Mesothelial cell of epicardium (in vitro differentiated cells): Measurements from ENCODE around the gene TBX1. TPM values are rescaled to one million over a fixed set of nuclear protein-coding genes. Genes with fewer than 3 reads are reported as not detected.

ENCODE experiments used
- DNase-seq, 2 experiments: peaks; one replicate each; pipeline ENCODE4 v3.0.0; 2021; ENCODE audit warnings: low spot score in 2 of 2; ENCODE audit not compliant: unreplicated experiment in 2 of 2
- H3K27ac Mint-ChIP-seq: 2 replicates; pipeline ENCODE4 v1.8.0; 2021; ENCODE audit warnings: mixed read lengths
- H3K27me3 Mint-ChIP-seq: 2 replicates; pipeline ENCODE4 v1.8.0; 2021; ENCODE audit warnings: low read depth, mixed read lengths
- H3K36me3 Mint-ChIP-seq: 2 replicates; pipeline ENCODE4 v1.8.0; 2021; ENCODE audit warnings: mixed read lengths
- H3K4me1 Mint-ChIP-seq: 2 replicates; pipeline ENCODE4 v1.8.0; 2021; ENCODE audit warnings: mixed read lengths
- H3K4me3 Mint-ChIP-seq: 2 replicates; pipeline ENCODE4 v1.8.0; 2021; ENCODE audit warnings: mild to moderate bottlenecking, moderate library complexity, mixed read lengths
- H3K9me3 Mint-ChIP-seq: 2 replicates; pipeline ENCODE4 v1.8.0; 2021; ENCODE audit warnings: mixed read lengths
- total RNA-seq: library from RNA; stranded (reverse); gene quantifications from 3 replicates; pipeline ENCODE4 v1.2.1, GENCODE V29; 2021
- TF ChIP-seq, protein P1 (sequence below): fragments of 200-600 bp; sonication (generic); IDR thresholded peaks from one replicate; pipeline ENCODE4 v1.5.0; 2021; ENCODE audit warnings: antibody characterized with exemption; ENCODE audit not compliant: unreplicated experiment

Gene TBX1
- total RNA-seq, 1 donor from 2014 or later, result 0.45 TPM

DNA sequence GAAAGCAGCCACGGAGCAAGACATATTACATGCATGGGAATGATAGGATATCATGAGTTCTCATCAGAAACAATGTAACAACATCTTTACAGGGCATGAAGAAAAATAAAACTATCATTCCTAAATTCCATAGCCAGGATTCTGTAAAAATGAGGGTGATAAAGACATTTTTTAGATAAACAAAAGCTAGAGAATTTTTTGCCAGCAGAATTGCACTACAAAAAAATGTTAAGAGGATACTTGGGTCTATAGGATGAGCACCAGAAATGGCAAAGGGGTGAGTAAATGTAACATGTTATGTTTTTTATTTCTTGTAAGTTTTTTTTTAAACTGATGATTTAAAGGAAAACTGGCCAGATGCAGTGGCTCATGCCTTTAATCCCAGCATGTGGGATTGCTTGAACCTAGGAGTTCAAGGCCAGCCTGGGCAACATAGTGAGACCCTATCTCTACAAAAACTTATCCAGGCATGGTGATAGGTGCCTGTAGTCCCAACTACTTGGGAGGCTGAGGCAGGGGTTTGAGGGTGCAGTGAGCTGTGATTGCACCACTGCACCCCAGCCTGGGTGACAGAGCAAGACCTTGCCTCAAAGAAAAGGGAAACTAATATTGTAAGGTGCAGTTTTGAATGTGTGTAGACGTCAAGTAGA is 33.2 kb downstream of the TBX1 start:
- H3K27ac Mint-ChIP-seq, result no peak overlapping the region
- no peak overlapping the region for H3K4me3 Mint-ChIP-seq
- peaks cover 34% of the 10 kb centered on the region for H3K9me3 Mint-ChIP-seq
- peaks cover 40% of the 10 kb centered on the region for H3K36me3 Mint-ChIP-seq
- no peak for DNase-seq
- peaks cover 3% of the 10 kb centered on the region for H3K4me1 Mint-ChIP-seq
- TF ChIP-seq, protein P1, sequence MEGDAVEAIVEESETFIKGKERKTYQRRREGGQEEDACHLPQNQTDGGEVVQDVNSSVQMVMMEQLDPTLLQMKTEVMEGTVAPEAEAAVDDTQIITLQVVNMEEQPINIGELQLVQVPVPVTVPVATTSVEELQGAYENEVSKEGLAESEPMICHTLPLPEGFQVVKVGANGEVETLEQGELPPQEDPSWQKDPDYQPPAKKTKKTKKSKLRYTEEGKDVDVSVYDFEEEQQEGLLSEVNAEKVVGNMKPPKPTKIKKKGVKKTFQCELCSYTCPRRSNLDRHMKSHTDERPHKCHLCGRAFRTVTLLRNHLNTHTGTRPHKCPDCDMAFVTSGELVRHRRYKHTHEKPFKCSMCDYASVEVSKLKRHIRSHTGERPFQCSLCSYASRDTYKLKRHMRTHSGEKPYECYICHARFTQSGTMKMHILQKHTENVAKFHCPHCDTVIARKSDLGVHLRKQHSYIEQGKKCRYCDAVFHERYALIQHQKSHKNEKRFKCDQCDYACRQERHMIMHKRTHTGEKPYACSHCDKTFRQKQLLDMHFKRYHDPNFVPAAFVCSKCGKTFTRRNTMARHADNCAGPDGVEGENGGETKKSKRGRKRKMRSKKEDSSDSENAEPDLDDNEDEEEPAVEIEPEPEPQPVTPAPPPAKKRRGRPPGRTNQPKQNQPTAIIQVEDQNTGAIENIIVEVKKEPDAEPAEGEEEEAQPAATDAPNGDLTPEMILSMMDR, result no peak
- no peaks in the 10 kb centered on the region for H3K27me3 Mint-ChIP-seq

DNA sequence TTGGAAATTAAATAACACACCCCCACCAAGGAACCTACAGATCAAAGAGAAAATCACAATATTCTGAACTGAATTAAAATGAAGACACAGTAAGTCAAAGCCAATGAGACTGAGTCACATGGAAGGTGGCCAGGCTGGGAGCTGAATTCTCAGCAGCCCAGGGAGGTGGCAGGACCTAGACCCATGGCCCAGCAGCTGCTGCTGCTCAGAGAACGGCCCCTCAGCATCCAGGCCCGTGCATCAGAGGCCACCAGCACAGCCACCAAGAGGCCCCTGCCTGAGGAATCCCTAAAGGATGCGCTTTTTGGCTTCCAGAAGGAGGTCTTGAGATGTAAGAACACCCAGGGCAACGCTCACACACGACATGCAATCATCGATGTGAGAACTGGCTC is 35.0 kb downstream of the TBX1 start:
- TF ChIP-seq, protein P1, result no peak
- no peak overlapping the region for H3K27ac Mint-ChIP-seq
- H3K9me3 Mint-ChIP-seq, result peaks cover 25% of the 10 kb centered on the region
- H3K27me3 Mint-ChIP-seq, result no peaks in the 10 kb centered on the region
- peaks cover 30% of the 10 kb centered on the region for H3K36me3 Mint-ChIP-seq
- DNase-seq, result no peak
- H3K4me1 Mint-ChIP-seq, result peaks cover 7% of the 10 kb centered on the region
- no peak overlapping the region for H3K4me3 Mint-ChIP-seq

DNA sequence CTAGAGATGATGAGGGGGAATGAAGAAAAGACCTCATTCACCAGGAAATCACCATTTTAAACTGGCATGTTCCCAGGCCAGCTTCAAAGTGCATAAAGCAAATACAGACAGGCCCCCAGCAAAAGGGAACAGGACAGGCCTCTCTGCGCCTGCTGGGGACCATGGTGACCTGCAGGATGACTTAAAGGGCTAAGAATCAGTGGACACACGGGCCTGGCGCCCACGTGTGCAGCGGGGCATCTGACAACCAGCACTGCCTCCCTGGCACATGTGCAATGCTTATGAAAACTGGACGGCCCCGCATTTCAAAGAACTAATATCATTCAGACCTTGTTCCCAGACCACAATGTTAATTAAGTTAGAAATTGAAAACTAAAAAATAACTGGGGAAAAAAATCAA is 35.6 kb downstream of the TBX1 start:
- Mint-ChIP-seq H3K9me3 (peaks cover 22% of the 10 kb centered on the region), H3K36me3 (peaks cover 27% of the 10 kb centered on the region), H3K4me3 (no peak overlapping the region), H3K4me1 (peaks cover 7% of the 10 kb centered on the region), H3K27ac (no peak overlapping the region), H3K27me3 (no peaks in the 10 kb centered on the region)
- TF ChIP-seq, protein P1, result no peak
- DNase-seq, result no peak

DNA sequence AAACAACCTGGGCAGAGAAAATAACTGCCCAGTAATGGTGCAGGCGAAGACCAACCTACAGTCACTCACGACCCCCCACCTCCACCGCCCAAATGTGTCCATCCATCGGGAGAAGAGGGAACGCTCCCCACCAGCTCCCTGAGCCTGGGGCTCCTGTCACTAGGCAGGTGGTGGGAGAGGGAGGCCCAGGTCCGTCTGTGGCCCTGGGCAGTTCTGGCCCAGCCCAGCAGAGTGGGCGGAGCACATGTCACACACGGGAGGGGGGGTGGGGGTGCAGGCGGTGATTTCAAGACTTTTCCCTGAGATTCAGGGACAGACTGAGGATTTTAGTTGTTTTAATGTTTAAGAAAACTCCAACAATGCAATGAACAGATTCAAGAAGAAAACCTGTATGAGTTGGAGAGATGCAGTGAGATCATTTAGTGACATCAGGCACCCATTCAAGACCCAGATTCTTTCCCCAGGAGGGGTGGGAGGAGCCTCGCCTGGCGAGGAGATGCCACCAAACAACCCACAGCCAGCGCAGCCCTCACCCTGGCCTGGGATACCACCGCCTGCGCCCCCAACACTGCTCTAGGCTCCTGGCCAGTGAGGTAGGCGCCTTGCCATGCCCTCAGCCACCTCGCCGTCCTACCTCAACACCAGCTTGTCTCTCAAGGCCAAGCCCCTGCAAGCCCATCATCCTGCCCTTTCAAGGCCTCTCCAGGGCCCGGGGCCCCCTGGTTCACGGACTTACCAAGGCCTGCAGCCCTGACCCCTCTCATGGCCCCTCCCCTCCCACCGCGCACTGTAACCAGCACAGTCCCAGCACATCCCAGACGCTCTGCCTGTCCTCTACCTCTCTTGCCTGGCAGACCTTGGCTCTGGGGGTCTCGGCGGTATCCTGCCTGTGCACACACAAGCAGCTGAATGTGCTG is 36.8 kb downstream of the TBX1 start:
- Mint-ChIP-seq H3K4me3 (no peak overlapping the region), H3K36me3 (peaks cover 15% of the 10 kb centered on the region), H3K4me1 (peaks cover 7% of the 10 kb centered on the region), H3K27me3 (no peaks in the 10 kb centered on the region), H3K9me3 (peaks cover 11% of the 10 kb centered on the region), H3K27ac (no peak overlapping the region)
- TF ChIP-seq, protein P1, result no peak
- no peak for DNase-seq

DNA sequence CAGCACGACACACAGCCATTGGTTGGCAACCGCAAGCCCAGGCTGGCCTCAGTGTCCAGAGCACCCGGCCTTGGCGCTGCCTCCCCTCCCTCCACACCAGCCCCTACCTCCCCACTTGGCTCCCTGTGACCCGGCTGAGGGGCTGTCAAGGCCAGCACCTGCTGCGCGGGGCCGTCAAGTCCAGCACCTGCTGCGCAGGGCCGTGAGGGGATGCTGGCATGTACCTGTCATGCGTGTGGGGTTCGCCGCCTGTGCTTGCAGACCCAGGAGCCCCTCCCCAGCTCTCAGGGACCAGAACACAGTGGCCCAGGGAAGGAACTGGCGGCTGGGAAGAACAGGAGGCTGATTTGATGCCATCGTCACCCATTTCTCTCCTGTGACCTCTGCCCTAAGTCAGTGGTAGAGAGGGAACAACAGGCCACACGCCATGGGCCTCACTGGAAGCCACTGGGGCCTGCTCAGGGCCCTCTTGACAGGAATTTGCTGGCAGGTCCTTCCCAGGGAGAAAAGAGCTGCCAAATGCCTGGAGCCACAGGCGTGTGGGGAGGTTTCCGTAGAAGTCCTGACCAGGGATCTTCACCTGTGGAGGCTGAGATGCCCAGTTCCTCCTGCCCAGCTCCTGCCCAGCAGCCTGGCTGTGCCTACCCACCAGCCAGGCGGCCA is 37.6 kb downstream of the TBX1 start:
- H3K4me3 Mint-ChIP-seq, result no peak overlapping the region
- H3K27me3 Mint-ChIP-seq, result no peaks in the 10 kb centered on the region
- no peak for DNase-seq
- H3K4me1 Mint-ChIP-seq, result peaks cover 7% of the 10 kb centered on the region
- TF ChIP-seq, protein P1, result no peak
- peaks cover 6% of the 10 kb centered on the region for H3K9me3 Mint-ChIP-seq
- H3K36me3 Mint-ChIP-seq, result peaks cover 12% of the 10 kb centered on the region
- H3K27ac Mint-ChIP-seq, result no peak overlapping the region
